CD14-positive monocyte (primary cell): ENCODE measurements around the gene TMEM132A. TPM values are rescaled to one million over a fixed set of nuclear protein-coding genes. Genes with fewer than 3 reads are reported as not detected.
A peak's percentile ranks its signal among the peaks of the same experiment; 100 is the strongest.

Experiments used
- DNase-seq, 3 donors: peaks; one replicate each; pipeline ENCODE4 v3.0.0-alpha.2; 2011 to 2022
- H2AFZ ChIP-seq: 2 replicates; pipeline ENCODE4 v1.6.0; 2012; ENCODE audit warnings: mild to moderate bottlenecking, low read depth, low read length, inconsistent platforms; ENCODE audit not compliant: insufficient read depth, poor library complexity, severe bottlenecking
- H3K27ac ChIP-seq, 2 donors: 1 replicate in 1 of 2; 2 replicates in 1 of 2; pipeline ENCODE4 v1.5.1; 2012 to 2013; ENCODE audit warnings: low read length in 2 of 2, control low read depth in 1 of 2, inconsistent platforms in 1 of 2, low read depth in 1 of 2, mild to moderate bottlenecking in 1 of 2
- H3K27me3 ChIP-seq, 2 donors: one replicate each; pipeline versions ENCODE4 v1.6.0 to v1.6.1; 2011 to 2013; ENCODE audit warnings: low read length in 2 of 2; ENCODE audit not compliant: control insufficient read depth in 2 of 2, insufficient read depth in 2 of 2
- H3K36me3 ChIP-seq, 2 donors: replicated peaks in 1 of 2; 1 replicate in 1 of 2; 2 replicates in 1 of 2; pipeline versions ENCODE4 v1.5.1 to v1.6.1; 2012 to 2013; ENCODE audit warnings: low read length in 2 of 2, control low read depth in 1 of 2, inconsistent platforms in 1 of 2, mild to moderate bottlenecking in 1 of 2; ENCODE audit not compliant: insufficient read depth in 2 of 2, control insufficient read depth in 1 of 2
- H3K4me1 ChIP-seq, 2 donors: 1 replicate in 1 of 2; 2 replicates in 1 of 2; pipeline versions ENCODE4 v1.5.1 to v1.6.1; 2012 to 2013; ENCODE audit warnings: low read length in 2 of 2, control low read depth in 1 of 2, inconsistent platforms in 1 of 2, mild to moderate bottlenecking in 1 of 2, moderate library complexity in 1 of 2; ENCODE audit not compliant: insufficient read depth in 2 of 2, control insufficient read depth in 1 of 2
- H3K4me2 ChIP-seq: replicated peaks from 2 replicates; pipeline ENCODE3; 2012; ENCODE audit warnings: low read length, moderate library complexity, mild to moderate bottlenecking; ENCODE audit not compliant: poor library complexity, severe bottlenecking; ENCODE audit errors: extremely low read depth
- H3K4me3 ChIP-seq, 3 experiments: fragments of 200-600 bp in 1 of 3; sonication (generic) in 1 of 3; replicated peaks in 1 of 3; 1 replicate in 2 of 3; 2 replicates in 1 of 3; pipeline ENCODE4 v1.5.1; 2011 to 2013; ENCODE audit warnings: low read length in 3 of 3, mild to moderate bottlenecking in 3 of 3, control low read depth in 2 of 3, low read depth in 2 of 3, inconsistent platforms in 1 of 3, moderate library complexity in 1 of 3
- H3K79me2 ChIP-seq: 2 replicates; pipeline ENCODE4 v1.6.0; 2012; ENCODE audit warnings: mild to moderate bottlenecking, control low read depth, inconsistent platforms, low read length, moderate library complexity; ENCODE audit not compliant: insufficient read depth
- H3K9ac ChIP-seq: 2 replicates; pipeline ENCODE4 v1.6.0; 2017; ENCODE audit warnings: low read length, mild to moderate bottlenecking; ENCODE audit not compliant: insufficient read depth, poor library complexity, severe bottlenecking
- H3K9me3 ChIP-seq, 2 donors: replicated peaks in 1 of 2; 1 replicate in 1 of 2; 2 replicates in 1 of 2; pipeline versions ENCODE4 v1.5.1 to v1.6.1; 2012 to 2013; ENCODE audit warnings: low read length in 2 of 2, control low read depth in 1 of 2; ENCODE audit not compliant: control insufficient read depth in 1 of 2, insufficient read depth in 1 of 2
- H4K20me1 ChIP-seq: 2 replicates; pipeline ENCODE4 v1.6.0; 2012; ENCODE audit warnings: mild to moderate bottlenecking, low read length, control low read depth, moderate library complexity; ENCODE audit not compliant: insufficient read depth
- H3K27ac Mint-ChIP-seq, 7 donors: one replicate each; pipeline ENCODE4 v1.8.0; 2020; ENCODE audit warnings: mild to moderate bottlenecking in 7 of 7, mixed read lengths in 7 of 7, moderate library complexity in 6 of 7, inconsistent platforms in 2 of 7
- H3K27me3 Mint-ChIP-seq, 3 donors: one replicate each; pipeline ENCODE4 v1.8.0; 2021 to 2022; ENCODE audit warnings: low read depth in 3 of 3, mild to moderate bottlenecking in 3 of 3, mixed read lengths in 3 of 3, moderate library complexity in 3 of 3, inconsistent platforms in 1 of 3
- H3K36me3 Mint-ChIP-seq, 2 donors: one replicate each; pipeline ENCODE4 v1.8.0; 2020; ENCODE audit warnings: mixed read lengths in 2 of 2, inconsistent platforms in 1 of 2, mild to moderate bottlenecking in 1 of 2
- H3K4me1 Mint-ChIP-seq: one replicate; pipeline ENCODE4 v1.8.0; 2020; ENCODE audit warnings: mild to moderate bottlenecking, mixed read lengths
- H3K4me3 Mint-ChIP-seq, 2 donors: one replicate each; pipeline ENCODE4 v1.8.0; 2020; ENCODE audit warnings: mild to moderate bottlenecking in 2 of 2, mixed read lengths in 2 of 2, moderate library complexity in 1 of 2
- H3K9me3 Mint-ChIP-seq, 7 donors: one replicate each; pipeline ENCODE4 v1.8.0; 2020 to 2022; ENCODE audit warnings: mixed read lengths in 7 of 7, mild to moderate bottlenecking in 6 of 7, moderate library complexity in 6 of 7, inconsistent platforms in 2 of 7
- WGBS: methylation state at CpG from one replicate; pipeline ENCODE4 v1.1.5; 2013; ENCODE audit warnings: missing lambda C conversion rate; ENCODE audit not compliant: insufficient coverage; 5-methylcytosine and 5-hydroxymethylcytosine counted together
- intact Hi-C, 2 donors: fragments of 100-400 bp; cut with micrococcal nuclease; formaldehyde crosslinking; loops; one replicate each; pipeline versions ENCODE4 v1.15.0 to v1.15.1; 2023
- polyA plus RNA-seq, 3 donors: library from polyadenylated mRNA; depleted of rRNA in 1 of 3; unstranded in 2 of 3; stranded (reverse) in 1 of 3; fragments of 300-500 nt in 2 of 3; fragments of >200 nt in 1 of 3; fragmentation: Illumina TruSeq in 2 of 3; gene quantifications; 1 replicate in 2 of 3; 2 replicates in 1 of 3; pipeline ENCODE4 v1.2.3, GENCODE V29; 2012 to 2021
- TF ChIP-seq, protein P1 (sequence below): fragments of 200-600 bp; IDR thresholded peaks from one replicate; pipeline ENCODE4 v1.8.0; 2022; ENCODE audit warnings: antibody characterized with exemption, mild to moderate bottlenecking

TMEM132A gene
- polyA plus RNA-seq, 3 donors = 0.01 to 0.31 (median 0.21) TPM

GRCh38 chr11:60919956-60920355, 4.3 kb upstream of the TMEM132A start:
- peaks cover 54% of the 10 kb centered on the region for H3K4me1 Mint-ChIP-seq

GRCh38 chr11:60921259-60921658, 3.0 kb upstream of the TMEM132A start:
- Histone ChIP-seq H3K27me3 (peaks cover 22 to 32% of the 10 kb centered on the region in 2 donors), H3K79me2 (peaks cover 34% of the 10 kb centered on the region), H3K9me3 (peaks cover 0 to 9% of the 10 kb centered on the region in 2 donors), H3K4me2 (no peak overlapping the region), H3K9ac (no peak overlapping the region), H3K4me3 (no peak overlapping the region), H4K20me1 (peaks cover 13% of the 10 kb centered on the region), H3K27ac (no peak overlapping the region), H3K4me1 (peaks cover 51% of the 10 kb centered on the region in 2 donors), H3K36me3 (peaks cover 30 to 39% of the 10 kb centered on the region in 2 donors), H2AFZ (no peak overlapping the region)
- no peak for DNase-seq
- Mint-ChIP-seq H3K4me3 (peak overlapping the region in 1 of 2 donors; percentile 36), H3K27ac (peak overlapping the region in 1 of 7 donors; percentile 55), H3K27me3 (peaks cover 28 to 40% (median 34%) of the 10 kb centered on the region in 3 donors), H3K4me1 (peaks cover 47% of the 10 kb centered on the region), H3K36me3 (peaks cover 40 to 46% of the 10 kb centered on the region in 2 donors), H3K9me3 (peaks cover 0 to 10% (median 4%) of the 10 kb centered on the region in 7 donors)
- TF ChIP-seq, protein P1, sequence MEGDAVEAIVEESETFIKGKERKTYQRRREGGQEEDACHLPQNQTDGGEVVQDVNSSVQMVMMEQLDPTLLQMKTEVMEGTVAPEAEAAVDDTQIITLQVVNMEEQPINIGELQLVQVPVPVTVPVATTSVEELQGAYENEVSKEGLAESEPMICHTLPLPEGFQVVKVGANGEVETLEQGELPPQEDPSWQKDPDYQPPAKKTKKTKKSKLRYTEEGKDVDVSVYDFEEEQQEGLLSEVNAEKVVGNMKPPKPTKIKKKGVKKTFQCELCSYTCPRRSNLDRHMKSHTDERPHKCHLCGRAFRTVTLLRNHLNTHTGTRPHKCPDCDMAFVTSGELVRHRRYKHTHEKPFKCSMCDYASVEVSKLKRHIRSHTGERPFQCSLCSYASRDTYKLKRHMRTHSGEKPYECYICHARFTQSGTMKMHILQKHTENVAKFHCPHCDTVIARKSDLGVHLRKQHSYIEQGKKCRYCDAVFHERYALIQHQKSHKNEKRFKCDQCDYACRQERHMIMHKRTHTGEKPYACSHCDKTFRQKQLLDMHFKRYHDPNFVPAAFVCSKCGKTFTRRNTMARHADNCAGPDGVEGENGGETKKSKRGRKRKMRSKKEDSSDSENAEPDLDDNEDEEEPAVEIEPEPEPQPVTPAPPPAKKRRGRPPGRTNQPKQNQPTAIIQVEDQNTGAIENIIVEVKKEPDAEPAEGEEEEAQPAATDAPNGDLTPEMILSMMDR = no peak
- 98% methylated on average over 7 of the region's 11 CpGs for WGBS
- intact Hi-C loops = no loop called here

More at GRCh38 chr11:60919956-60920355, 4.3 kb upstream of the TMEM132A start:
- Mint-ChIP-seq H3K9me3 (peaks cover 0 to 8% (median under 1%) of the 10 kb centered on the region in 7 donors), H3K4me3 (no peak overlapping the region), H3K27me3 (peaks cover 15 to 27% (median 22%) of the 10 kb centered on the region in 3 donors), H3K27ac (peak overlapping the region in 6 of 7 donors; percentile 83 to 93 (median 90)), H3K36me3 (peaks cover 42 to 49% of the 10 kb centered on the region in 2 donors)
- peaks cover 24% of the 10 kb centered on the region for H4K20me1 ChIP-seq
- H2AFZ ChIP-seq = no peak overlapping the region
- peaks cover 30 to 39% of the 10 kb centered on the region in 2 donors for H3K36me3 ChIP-seq
- H3K9me3 ChIP-seq = peaks cover 0 to 3% of the 10 kb centered on the region in 2 donors
- DNase-seq = no peak
- peaks cover 46% of the 10 kb centered on the region for H3K79me2 ChIP-seq
- peak overlapping the region; percentile 57 for H3K4me2 ChIP-seq
- peak overlapping the region; percentile 43 to 72 for H3K27ac ChIP-seq
- TF ChIP-seq, protein P1 = no peak
- no CpG with 5 or more reads among the region's 2 CpGs for WGBS
- H3K4me1 ChIP-seq = peaks cover 59% of the 10 kb centered on the region in 2 donors
- intact Hi-C loops = loop anchor here in 1 of 2 donors (5.0 kb wide), 1 partner anchor 32 kb away; the partner anchor contains the start of gene SLC15A3
- H3K9ac ChIP-seq = no peak overlapping the region
- peak overlapping the region in 1 of 3 experiments; percentile 37 for H3K4me3 ChIP-seq
- peaks cover 10 to 19% of the 10 kb centered on the region in 2 donors for H3K27me3 ChIP-seq
